HG03565 (cell line): ENCODE data around the gene PCDHGA8.
"Not testable (repeated sequence)": the region's sequence is repeated elsewhere in the genome, so short reads cannot be mapped to it uniquely, and the experiment has no call there.

Experiments used
- ATAC-seq: cut with Tn5 transposase; IDR thresholded peaks from one replicate; pipeline ENCODE4 v1.9.1; 2021; ENCODE audit warnings: mild to moderate bottlenecking, moderate library complexity; ENCODE audit not compliant: unreplicated experiment

Gene PCDHGA8

GRCh38 chr5:141430332-141431113, 38.1 kb downstream of the PCDHGA8 start, which contains the start of gene PCDHGA12:
TSS of gene PCDHGA12 (plus strand) at chr5:141430507. CDS start at chr5:141430760, 253 bp downstream.
- peak; percentile 92 for ATAC-seq

- ATAC-seq: no peak
Measured at GRCh38 chr5:141431286-141431685, 38.9 kb downstream of the PCDHGA8 start.

GRCh38 chr5:141432308-141432707, 39.9 kb downstream of the PCDHGA8 start:
- ATAC-seq: not testable (repeated sequence)

GRCh38 chr5:141432726-141433125, 40.3 kb downstream of the PCDHGA8 start:
- not testable (repeated sequence) for ATAC-seq

- ATAC-seq: no peak
Measured at GRCh38 chr5:141434006-141434405, 41.6 kb downstream of the PCDHGA8 start.

- no peak for ATAC-seq
Measured at GRCh38 chr5:141437221-141437620, 44.8 kb downstream of the PCDHGA8 start.

- ATAC-seq: no peak
Measured at GRCh38 chr5:141439411-141440141, 47.1 kb downstream of the PCDHGA8 start.

- ATAC-seq: no peak
Measured at GRCh38 chr5:141440341-141440740, 47.9 kb downstream of the PCDHGA8 start.

GRCh38 chr5:141441571-141442170, 49.2 kb downstream of the PCDHGA8 start:
- no peak for ATAC-seq
